Stimulated activated CD8-positive, alpha-beta memory T cell treated with anti-CD3 and anti-CD28 coated beads, Interleukin-4, amount 100 ng/mL, for 4 hours (primary cell): Measurements from ENCODE around the gene AIFM3.
"Not testable (repeated sequence)": the region's sequence is repeated elsewhere in the genome, so short reads cannot be mapped to it uniquely, and the experiment has no call there.

Experiments used
- DNase-seq, 2 donors: peaks; one replicate each; pipeline ENCODE4 v3.0.0-alpha.2; 2020; ENCODE audit warnings: low read depth in 2 of 2, low spot score in 1 of 2

The AIFM3 gene

GRCh38 chr22:20966883-20967696, at the start of gene AIFM3:
Gene AIFM3, plus strand, starts transcription at chr22:20967255. Its CDS starts 690 bp downstream, at chr22:20967945.
- DNase-seq, result no peak

GRCh38 chr22:20918663-20919218, 48.3 kb upstream of the AIFM3 start:
- no peak for DNase-seq

- no peak for DNase-seq
Measured at GRCh38 chr22:20919718-20920117, 47.3 kb upstream of the AIFM3 start.

GRCh38 chr22:20920881-20921203, 46.2 kb upstream of the AIFM3 start:
- DNase-seq, result no peak

- no peak for DNase-seq
Measured at GRCh38 chr22:20922141-20922751, 44.8 kb upstream of the AIFM3 start.

GRCh38 chr22:20926243-20926642, 40.8 kb upstream of the AIFM3 start:
- no peak for DNase-seq

GRCh38 chr22:20927940-20928572, 39.0 kb upstream of the AIFM3 start:
- DNase-seq, result no peak

- no peak for DNase-seq
Measured at GRCh38 chr22:20928573-20928967, 38.5 kb upstream of the AIFM3 start.

- DNase-seq, result no peak
Measured at GRCh38 chr22:20930004-20930403, 37.1 kb upstream of the AIFM3 start.

- not testable (repeated sequence) for DNase-seq
Measured at GRCh38 chr22:20930435-20930834, 36.6 kb upstream of the AIFM3 start.

GRCh38 chr22:20931126-20931654, 35.9 kb upstream of the AIFM3 start:
- DNase-seq, result no peak

GRCh38 chr22:20933910-20934309, 33.1 kb upstream of the AIFM3 start:
- no peak for DNase-seq

- DNase-seq, result not testable (repeated sequence)
Measured at GRCh38 chr22:20935049-20935448, 32.0 kb upstream of the AIFM3 start.

GRCh38 chr22:20935780-20936539, 31.1 kb upstream of the AIFM3 start:
- DNase-seq, result not testable (repeated sequence)

GRCh38 chr22:20937031-20937793, 29.8 kb upstream of the AIFM3 start:
- DNase-seq, result no peak

GRCh38 chr22:20937794-20938671, 29.0 kb upstream of the AIFM3 start:
- no peak for DNase-seq

- DNase-seq, result not testable (repeated sequence)
Measured at GRCh38 chr22:20939457-20940185, 27.4 kb upstream of the AIFM3 start.

GRCh38 chr22:20940186-20940651, 26.8 kb upstream of the AIFM3 start:
- DNase-seq, result no peak
